Posterior cingulate gyrus (tissue), 11 donors: Measurements from ENCODE around the gene DNMT1.

Experiments
- DNase-seq, 10 donors: peaks; one replicate each; pipeline versions ENCODE4 v3.0.0 to v3.0.0-alpha.2; 2020 to 2021; ENCODE audit warnings: mixed read lengths in 3 of 10
- intact Hi-C: fragments of 100-400 bp; cut with DNase I; formaldehyde crosslinking; loops from one replicate; pipeline ENCODE4 v1.15.1; 2023

The DNMT1 gene

GRCh38 chr19:10105509-10106099 is 89.1 kb downstream of the DNMT1 start:
- peak in 1 of 10 donors; percentile 80 for DNase-seq
- intact Hi-C loops, result no loop called here

GRCh38 chr19:10104665-10105508 is 89.9 kb downstream of the DNMT1 start:
- no peak for DNase-seq
- intact Hi-C loops, result no loop called here

- intact Hi-C loops, result no loop called here
- no peak for DNase-seq
Measured at GRCh38 chr19:10104130-10104513, 90.6 kb downstream of the DNMT1 start.

- DNase-seq, result peak in 1 of 10 donors; percentile 24
- intact Hi-C loops, result no loop called here
Measured at GRCh38 chr19:10102787-10103236, 91.9 kb downstream of the DNMT1 start.

GRCh38 chr19:10100163-10100785 is 94.5 kb downstream of the DNMT1 start:
- DNase-seq, result peak in 1 of 10 donors; percentile 45
- intact Hi-C loops, result no loop called here

GRCh38 chr19:10096615-10096963 is 98.2 kb downstream of the DNMT1 start:
- intact Hi-C loops, result loop anchor here (5.0 kb wide), 1 partner anchor 69 kb away; no protein-coding TSS in a partner anchor

GRCh38 chr19:10095948-10096614 is 98.7 kb downstream of the DNMT1 start:
- intact Hi-C loops, result loop anchor here (5.0 kb wide), 1 partner anchor 69 kb away; no protein-coding TSS in a partner anchor

More at GRCh38 chr19:10096615-10096963, 98.2 kb downstream of the DNMT1 start:
- peak in 6 of 10 donors; percentile 24 to 89 (median 70) for DNase-seq

GRCh38 chr19:10095622-10095947 is 99.2 kb downstream of the DNMT1 start:
- intact Hi-C loops, result loop anchor here (5.0 kb wide), 1 partner anchor 68 kb away; no protein-coding TSS in a partner anchor
- no peak for DNase-seq

More at GRCh38 chr19:10095948-10096614, 98.7 kb downstream of the DNMT1 start:
- peak; percentile 73 to 98 (median 86) for DNase-seq

GRCh38 chr19:10093295-10094186 is 101.2 kb downstream of the DNMT1 start:
- intact Hi-C loops, result no loop called here
- DNase-seq, result peak in 1 of 10 donors; percentile 64

- intact Hi-C loops, result no loop called here
Measured at GRCh38 chr19:10092648-10093294, 102.0 kb downstream of the DNMT1 start.

GRCh38 chr19:10091895-10092641 is 102.7 kb downstream of the DNMT1 start:
- intact Hi-C loops, result no loop called here

More at GRCh38 chr19:10092648-10093294, 102.0 kb downstream of the DNMT1 start:
- peak in 2 of 10 donors; percentile 22 to 32 for DNase-seq

GRCh38 chr19:10091370-10091687 is 103.4 kb downstream of the DNMT1 start:
- intact Hi-C loops, result no loop called here
- no peak for DNase-seq

More at GRCh38 chr19:10091895-10092641, 102.7 kb downstream of the DNMT1 start:
- peak in 1 of 10 donors; percentile 18 for DNase-seq

GRCh38 chr19:10089801-10090375 is 104.9 kb downstream of the DNMT1 start:
- intact Hi-C loops, result no loop called here
- no peak for DNase-seq

- intact Hi-C loops, result no loop called here
- no peak for DNase-seq
Measured at GRCh38 chr19:10088949-10089554, 105.7 kb downstream of the DNMT1 start.

- intact Hi-C loops, result no loop called here
- DNase-seq, result no peak
Measured at GRCh38 chr19:10087296-10088061, 107.3 kb downstream of the DNMT1 start.

GRCh38 chr19:10086591-10087192 is 108.1 kb downstream of the DNMT1 start:
- intact Hi-C loops, result no loop called here
- DNase-seq, result no peak
